ENCODE results near the gene BCR.
A peak's percentile ranks its signal among the peaks of the same experiment; 100 is the strongest.

The BCR gene

GRCh38 chr22:23276656-23277582, 96.6 kb downstream of the BCR start:
- TF ChIP-seq JUND (IDR thresholded peaks at IDR 0.05; ENCODE audit: low read depth): no peak
- no peak for DNase-seq (ENCODE audit: low read depth in 1 of 2, low spot score in 1 of 2)
- in situ Hi-C loops (cut with HindIII; ENCODE audit: low pct_unique_long_range_greater_than_20kb, low sequenced_read_pairs): no loop called here

GRCh38 chr22:23277583-23278295, 97.4 kb downstream of the BCR start:
- no peak for TF ChIP-seq JUND (IDR thresholded peaks at IDR 0.05; ENCODE audit: low read depth)
- no peak for DNase-seq (ENCODE audit: low read depth in 1 of 2, low spot score in 1 of 2)
- in situ Hi-C loops (cut with HindIII; ENCODE audit: low pct_unique_long_range_greater_than_20kb, low sequenced_read_pairs): no loop called here

GRCh38 chr22:23278883-23279675, 98.8 kb downstream of the BCR start:
- in situ Hi-C loops (cut with HindIII; ENCODE audit: low pct_unique_long_range_greater_than_20kb, low sequenced_read_pairs): no loop called here
- DNase-seq (ENCODE audit: low read depth in 1 of 2, low spot score in 1 of 2): peak; percentile 39 to 58
- TF ChIP-seq JUND (IDR thresholded peaks at IDR 0.05; ENCODE audit: low read depth): no peak

- no peak for DNase-seq (ENCODE audit: low read depth in 1 of 2, low spot score in 1 of 2)
- in situ Hi-C loops (cut with HindIII; ENCODE audit: low pct_unique_long_range_greater_than_20kb, low sequenced_read_pairs): no loop called here
- no peak for TF ChIP-seq JUND (IDR thresholded peaks at IDR 0.05; ENCODE audit: low read depth)
Observed at GRCh38 chr22:23279781-23280180, 99.5 kb downstream of the BCR start.

- in situ Hi-C loops (cut with HindIII; ENCODE audit: low pct_unique_long_range_greater_than_20kb, low sequenced_read_pairs): no loop called here
- no peak for TF ChIP-seq JUND (IDR thresholded peaks at IDR 0.05; ENCODE audit: low read depth)
- DNase-seq (ENCODE audit: low read depth in 1 of 2, low spot score in 1 of 2): no peak
Observed at GRCh38 chr22:23280356-23281052, 100.2 kb downstream of the BCR start.

- TF ChIP-seq JUND (IDR thresholded peaks at IDR 0.05; ENCODE audit: low read depth): no peak
- DNase-seq (ENCODE audit: low read depth in 1 of 2, low spot score in 1 of 2): no peak
- in situ Hi-C loops (cut with HindIII; ENCODE audit: low pct_unique_long_range_greater_than_20kb, low sequenced_read_pairs): no loop called here
Observed at GRCh38 chr22:23281053-23281405, 100.7 kb downstream of the BCR start.

- no peak for TF ChIP-seq JUND (IDR thresholded peaks at IDR 0.05; ENCODE audit: low read depth)
- in situ Hi-C loops (cut with HindIII; ENCODE audit: low pct_unique_long_range_greater_than_20kb, low sequenced_read_pairs): no loop called here
- peak; percentile 62 to 83 for DNase-seq (ENCODE audit: low read depth in 1 of 2, low spot score in 1 of 2)
Observed at GRCh38 chr22:23281406-23282088, 101.2 kb downstream of the BCR start.

GRCh38 chr22:23282089-23282501, 101.8 kb downstream of the BCR start:
- in situ Hi-C loops (cut with HindIII; ENCODE audit: low pct_unique_long_range_greater_than_20kb, low sequenced_read_pairs): no loop called here
- TF ChIP-seq JUND (IDR thresholded peaks at IDR 0.05; ENCODE audit: low read depth): no peak
- no peak for DNase-seq (ENCODE audit: low read depth in 1 of 2, low spot score in 1 of 2)

- DNase-seq (ENCODE audit: low read depth in 1 of 2, low spot score in 1 of 2): no peak
- TF ChIP-seq JUND (IDR thresholded peaks at IDR 0.05; ENCODE audit: low read depth): no peak
- in situ Hi-C loops (cut with HindIII; ENCODE audit: low pct_unique_long_range_greater_than_20kb, low sequenced_read_pairs): no loop called here
Observed at GRCh38 chr22:23282516-23282915, 102.2 kb downstream of the BCR start.

GRCh38 chr22:23282986-23283385, 102.7 kb downstream of the BCR start:
- DNase-seq (ENCODE audit: low read depth in 1 of 2, low spot score in 1 of 2): no peak
- no peak for TF ChIP-seq JUND (IDR thresholded peaks at IDR 0.05; ENCODE audit: low read depth)
- in situ Hi-C loops (cut with HindIII; ENCODE audit: low pct_unique_long_range_greater_than_20kb, low sequenced_read_pairs): no loop called here

- no peak for TF ChIP-seq JUND (IDR thresholded peaks at IDR 0.05; ENCODE audit: low read depth)
- in situ Hi-C loops (cut with HindIII; ENCODE audit: low pct_unique_long_range_greater_than_20kb, low sequenced_read_pairs): no loop called here
- no peak for DNase-seq (ENCODE audit: low read depth in 1 of 2, low spot score in 1 of 2)
Observed at GRCh38 chr22:23283591-23284503, 103.5 kb downstream of the BCR start.
